K562 (cell line): ENCODE measurements around the gene IDS. TPM values are rescaled to one million over a fixed set of nuclear protein-coding genes. Genes with fewer than 3 reads are reported as not detected.

ENCODE experiments used
- BRCA1 ChIP-seq, 2 experiments: fragments of 450-650 bp in 1 of 2; sonication (generic) in 1 of 2; formaldehyde crosslinking in 1 of 2; IDR thresholded peaks; 2 replicates each; pipeline versions ENCODE4 v1.5.0 to v1.6.1; 2017 to 2020; ENCODE audit warnings: mild to moderate bottlenecking in 1 of 2, missing genetic modification reagents in 1 of 2
- CBX1 ChIP-seq: sonication (generic); IDR thresholded peaks from 2 replicates; pipeline ENCODE4 v1.6.1; 2016; ENCODE audit warnings: antibody characterized with exemption, low read depth, mild to moderate bottlenecking
- DNMT1 ChIP-seq: fragments of 450-650 bp; IDR thresholded peaks from 2 replicates; pipeline ENCODE4 v1.6.1; 2016; ENCODE audit warnings: antibody characterized with exemption, mild to moderate bottlenecking
- ELF4 ChIP-seq: fragments of 450-650 bp; formaldehyde crosslinking; IDR thresholded peaks from 2 replicates; pipeline ENCODE4 v1.4.0; 2022; ENCODE audit warnings: missing genetic modification characterization
- FOXJ2 ChIP-seq: fragments of 200-800 bp; sonication (Bioruptor generic); IDR thresholded peaks from 2 replicates; pipeline ENCODE4 v1.6.1; 2016; ENCODE audit warnings: missing genetic modification characterization, missing compliant biosample characterization
- FOXP1 ChIP-seq: sonication (generic); formaldehyde crosslinking; IDR thresholded peaks from 2 replicates; pipeline ENCODE4 v1.8.0; 2022; ENCODE audit warnings: mild to moderate bottlenecking, missing genetic modification reagents
- MTF1 ChIP-seq: fragments of 250-450 bp; sonication (Bioruptor Pico); IDR thresholded peaks from 2 replicates; pipeline ENCODE4 v1.9.0; 2021; ENCODE audit warnings: moderate library complexity, mild to moderate bottlenecking, inconsistent platforms, borderline replicate concordance
- PATZ1 ChIP-seq: fragments of 250-450 bp; sonication (Bioruptor Pico); IDR thresholded peaks from 2 replicates; pipeline ENCODE4 v1.5.0; 2020; ENCODE audit warnings: mild to moderate bottlenecking, borderline replicate concordance
- RBBP5 ChIP-seq: fragments of 200-600 bp; sonication (generic); IDR thresholded peaks from 2 replicates; pipeline ENCODE4 v1.6.1; 2012; ENCODE audit warnings: borderline replicate concordance, mild to moderate bottlenecking, low read length, control low read depth, inconsistent platforms; ENCODE audit not compliant: insufficient read depth, poor library complexity, severe bottlenecking
- REST ChIP-seq, 2 experiments: fragments of 450-650 bp; formaldehyde crosslinking in 1 of 2; IDR thresholded peaks; 2 replicates each; pipeline versions ENCODE4 v1.4.0 to v1.6.1; 2014 to 2020; ENCODE audit warnings: mild to moderate bottlenecking in 2 of 2, borderline replicate concordance in 1 of 2, low read depth in 1 of 2
- TCFL5 ChIP-seq: fragments of 250-450 bp; sonication (Bioruptor Pico); conservative IDR thresholded peaks from 2 replicates; pipeline ENCODE4 v1.6.1; 2021; ENCODE audit warnings: mild to moderate bottlenecking, moderate library complexity, matching md5 sums
- ZBTB7A ChIP-seq: IDR thresholded peaks from 2 replicates; pipeline ENCODE4 v1.6.1; 2011; ENCODE audit warnings: low read depth, mild to moderate bottlenecking, low read length, moderate library complexity, borderline replicate concordance; ENCODE audit not compliant: control insufficient read depth
- ZEB2 ChIP-seq: fragments of 450-650 bp; IDR thresholded peaks from 2 replicates; pipeline ENCODE4 v1.6.1; 2016
- ZSCAN32 ChIP-seq: fragments of 450-650 bp; formaldehyde crosslinking; IDR thresholded peaks from 2 replicates; pipeline ENCODE4 v1.4.0; 2020; ENCODE audit warnings: mild to moderate bottlenecking, moderate library complexity
- polyA plus RNA-seq, 8 experiments: library from polyadenylated mRNA; depleted of rRNA in 4 of 8; stranded (reverse) in 5 of 8; unstranded in 3 of 8; fragments of >200 nt; fragmentation: Nextera tagmentation in 2 of 8; fragmentation: Illumina TruSeq in 1 of 8; extraction: Ambion mirVana in 2 of 8; extraction: Trizol in 1 of 8; gene quantifications; 2 replicates each; pipeline versions ENCODE4 v1.2.1 to v1.2.3, GENCODE V29; 2011 to 2014; ENCODE audit warnings: inconsistent platforms in 1 of 8, missing spikeins in 1 of 8
- total RNA-seq, 7 experiments: library from RNA; depleted of rRNA in 6 of 7; stranded (reverse); fragments of >200 nt in 6 of 7; fragmentation: Illumina TruSeq in 2 of 7; extraction: Trizol in 2 of 7; gene quantifications; 2 replicates each; pipeline versions ENCODE4 v1.2.1 to v1.2.3, GENCODE V29; 2011 to 2021; ENCODE audit warnings: low replicate concordance in 1 of 7
- TF ChIP-seq, protein P1 (sequence below): IDR thresholded peaks from 2 replicates; pipeline ENCODE4 v1.6.1; 2011; ENCODE audit not compliant: insufficient read length; ENCODE audit errors: extremely low read depth

IDS gene
- total and polyA plus RNA-seq, 9 of the 15 experiments (the other 6 are each of a cell fraction or from before 2014, with no cell fraction given) = 2.0 to 18.6 (median 8.6) TPM

GRCh38 chrX:149540621-149541520, 35.8 kb upstream of the IDS start, which contains the start of gene EOLA1 (continued):
- TF ChIP-seq REST (IDR thresholded peaks at IDR 0.05; ENCODE audit: borderline replicate concordance) (no peak), REST (CRISPR knock-in tag; IDR thresholded peaks at IDR 0.05; ENCODE audit: low read depth) (no peak), FOXP1 (CRISPR knock-in tag) (0 out of 2 replicates have a peak, but pooled peaks have one; percentile 39), MTF1 (no peak), ZSCAN32 (CRISPR knock-in tag) (no peak), CBX1 (no peak), PATZ1 (no peak), RBBP5 (peak; percentile 56), FOXJ2 (tag) (no peak), ZBTB7A (no peak), TCFL5 (CRISPR knock-in tag) (no peak), ELF4 (CRISPR knock-in tag) (no peak), BRCA1 (IDR thresholded peaks at IDR 0.05) (no peak), BRCA1 (CRISPR knock-in tag; IDR thresholded peaks at IDR 0.05) (no peak), ZEB2 (no peak), DNMT1 (no peak)
- TF ChIP-seq, protein P1, sequence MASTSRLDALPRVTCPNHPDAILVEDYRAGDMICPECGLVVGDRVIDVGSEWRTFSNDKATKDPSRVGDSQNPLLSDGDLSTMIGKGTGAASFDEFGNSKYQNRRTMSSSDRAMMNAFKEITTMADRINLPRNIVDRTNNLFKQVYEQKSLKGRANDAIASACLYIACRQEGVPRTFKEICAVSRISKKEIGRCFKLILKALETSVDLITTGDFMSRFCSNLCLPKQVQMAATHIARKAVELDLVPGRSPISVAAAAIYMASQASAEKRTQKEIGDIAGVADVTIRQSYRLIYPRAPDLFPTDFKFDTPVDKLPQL = no peak
